HCT116 (cell line): ENCODE data around the gene RBPMS2. TPM values are rescaled to one million over a fixed set of nuclear protein-coding genes. Genes with fewer than 3 reads are reported as not detected.

Experiments used
- ATAC-seq: fragments of 200-7000 bp; cut with Tn5 transposase; 2 replicates; pipeline ENCODE4 v1.9.1; 2020; ENCODE audit warnings: mild to moderate bottlenecking, moderate library complexity
- BruUV-seq: library from RNA; stranded (reverse); fragments of 400-500 nt; replicated peaks from 2 replicates; lab custom pipeline; 2021; lab: Mats Ljungman, UMichigan
- CTCF ChIA-PET: fragments of 300-600 bp; sonication (Branson Sonifier 250); formaldehyde crosslinking; loops from one replicate; lab custom pipeline; 2021; ENCODE audit warnings: antibody characterized with exemption; lab: Charles Lee
- POLR2A ChIA-PET: fragments of 300-600, 350-600 bp; sonication (Branson Sonifier 250); formaldehyde crosslinking; loops from one replicate; lab custom pipeline; 2021; ENCODE audit warnings: antibody characterized with exemption; lab: Charles Lee
- RAD21 ChIA-PET, 2 experiments: fragments of 300-600 bp; sonication (Branson Sonifier 250); formaldehyde crosslinking; loops; one replicate each; lab custom pipeline; 2023; ENCODE audit warnings: low total read pairs in 2 of 2; ENCODE audit not compliant: uncharacterized antibody in 2 of 2, unreplicated experiment in 2 of 2, low non-redundant PET in 1 of 2; lab: Charles Lee
- DNase-seq: peaks from one replicate; pipeline ENCODE4 v3.0.0-alpha.2; 2010; ENCODE audit warnings: low read depth, low spot score
- H2AFZ ChIP-seq: fragments of 200-600 bp; shearing (Covaris generic), sonication (generic); 2 replicates; pipeline ENCODE4 v1.6.1; 2017; ENCODE audit warnings: low read depth, mixed run types, mixed read lengths, antibody characterized with exemption, low read length; ENCODE audit not compliant: poor library complexity, severe bottlenecking
- H3K27ac ChIP-seq: 2 replicates; pipeline ENCODE4 v1.5.1; 2012; ENCODE audit warnings: low read depth, low read length
- H3K27me3 ChIP-seq: fragments of 200-600 bp; sonication (generic); 2 replicates; pipeline ENCODE4 v1.6.1; 2016; ENCODE audit warnings: mixed run types, low read length, mixed read lengths; ENCODE audit not compliant: insufficient read depth
- H3K36me3 ChIP-seq, 2 experiments: fragments of 200-500 bp in 1 of 2; fragments of 200-600 bp in 1 of 2; sonication (Bioruptor generic) in 1 of 2; sonication (generic) in 1 of 2; 2 replicates each; pipeline versions ENCODE4 v1.5.1 to v1.6.1; 2014 to 2016; ENCODE audit warnings: low read length in 2 of 2, inconsistent platforms in 1 of 2, mixed read lengths in 1 of 2, mixed run types in 1 of 2; ENCODE audit not compliant: insufficient read depth in 2 of 2, control insufficient read depth in 1 of 2
- H3K4me1 ChIP-seq, 2 experiments: fragments of 200-600 bp in 1 of 2; sonication (generic) in 1 of 2; 2 replicates each; pipeline versions ENCODE4 v1.5.1 to v1.6.1; 2012 to 2017; ENCODE audit warnings: low read length in 2 of 2, inconsistent platforms in 1 of 2, mild to moderate bottlenecking in 1 of 2, mixed read lengths in 1 of 2, mixed run types in 1 of 2, moderate library complexity in 1 of 2; ENCODE audit not compliant: insufficient read depth in 2 of 2, control insufficient read depth in 1 of 2
- H3K4me2 ChIP-seq: fragments of 200-600 bp; sonication (generic); 2 replicates; pipeline ENCODE4 v1.6.1; 2017; ENCODE audit warnings: mixed run types, low read length, mixed read lengths
- H3K4me3 ChIP-seq, 2 experiments: fragments of 200-600 bp in 1 of 2; sonication (generic) in 1 of 2; replicated peaks in 1 of 2; 2 replicates each; pipeline ENCODE4 v1.5.1; 2011 to 2016; ENCODE audit warnings: low read length in 2 of 2, control low read depth in 1 of 2, low read depth in 1 of 2, mild to moderate bottlenecking in 1 of 2, mixed read lengths in 1 of 2, mixed run types in 1 of 2
- H3K79me2 ChIP-seq: fragments of 200-600 bp; sonication (generic); 2 replicates; pipeline ENCODE4 v1.6.1; 2017; ENCODE audit warnings: mild to moderate bottlenecking, mixed run types, low read length, moderate library complexity, mixed read lengths; ENCODE audit not compliant: insufficient read depth
- H3K9ac ChIP-seq: fragments of 200-600 bp; sonication (generic); 2 replicates; pipeline ENCODE4 v1.6.1; 2016; ENCODE audit warnings: low read length, mixed read lengths
- H3K9me2 ChIP-seq: fragments of 200-600 bp; sonication (generic), shearing (Covaris generic); 2 replicates; pipeline ENCODE4 v1.6.1; 2017; ENCODE audit warnings: mixed run types, mild to moderate bottlenecking, moderate library complexity; ENCODE audit not compliant: insufficient read depth
- H3K9me3 ChIP-seq, 2 experiments: fragments of 200-500 bp in 1 of 2; fragments of 200-600 bp in 1 of 2; sonication (Bioruptor generic) in 1 of 2; sonication (generic) in 1 of 2; 2 replicates each; pipeline ENCODE4 v1.6.1; 2014 to 2017; ENCODE audit warnings: low read length in 2 of 2, mixed read lengths in 2 of 2, inconsistent platforms in 1 of 2, low read depth in 1 of 2, mild to moderate bottlenecking in 1 of 2, mixed run types in 1 of 2, moderate library complexity in 1 of 2; ENCODE audit not compliant: control insufficient read depth in 1 of 2, insufficient read depth in 1 of 2
- H4K20me1 ChIP-seq: fragments of 200-600 bp; sonication (generic), shearing (Covaris generic); 2 replicates; pipeline ENCODE4 v1.6.1; 2017; ENCODE audit warnings: mixed run types, mild to moderate bottlenecking, moderate library complexity; ENCODE audit not compliant: insufficient read depth
- CBX3 ChIP-seq: IDR thresholded peaks from 2 replicates; pipeline ENCODE4 v1.6.1; 2012; ENCODE audit warnings: low read depth
- EGR1 ChIP-seq: IDR thresholded peaks from 2 replicates; pipeline ENCODE4 v1.6.1; 2012; ENCODE audit warnings: low read depth
- ELF1 ChIP-seq: IDR thresholded peaks from 2 replicates; pipeline ENCODE4 v1.6.1; 2012; ENCODE audit warnings: low read depth, borderline replicate concordance
- EZH2 ChIP-seq: fragments of 200-600 bp; sonication (generic); IDR thresholded peaks from 2 replicates; pipeline ENCODE4 v1.6.1; 2017; ENCODE audit warnings: antibody characterized with exemption, mixed run types
- EZH2phosphoT487 ChIP-seq: fragments of 200-600 bp; IDR thresholded peaks from 2 replicates; pipeline ENCODE4 v1.6.1; 2018; ENCODE audit warnings: antibody characterized with exemption, borderline replicate concordance
- JUND ChIP-seq: IDR thresholded peaks from 2 replicates; pipeline ENCODE4 v1.6.1; 2012
- POLR2A ChIP-seq: IDR thresholded peaks from 2 replicates; pipeline ENCODE4 v1.7.0; 2011; ENCODE audit warnings: borderline replicate concordance; ENCODE audit not compliant: insufficient read depth, insufficient read length; ENCODE audit errors: extremely low read depth
- SIN3A ChIP-seq: IDR thresholded peaks from 2 replicates; pipeline ENCODE4 v1.6.1; 2012; ENCODE audit warnings: low read depth
- SP1 ChIP-seq: IDR thresholded peaks from 2 replicates; pipeline ENCODE4 v1.6.1; 2012; ENCODE audit warnings: low read depth
- SRF ChIP-seq: IDR thresholded peaks from 2 replicates; pipeline ENCODE4 v1.6.1; 2012; ENCODE audit warnings: low read depth
- TCF7L2 ChIP-seq: IDR thresholded peaks from 2 replicates; pipeline ENCODE4 v1.7.0; 2011; ENCODE audit warnings: borderline replicate concordance, inconsistent platforms; ENCODE audit not compliant: insufficient read depth, insufficient read length; ENCODE audit errors: extremely low read depth
- YY1 ChIP-seq: IDR thresholded peaks from 2 replicates; pipeline ENCODE4 v1.6.1; 2011; ENCODE audit warnings: low read length, low read depth, moderate library complexity, mild to moderate bottlenecking; ENCODE audit not compliant: insufficient replicate concordance; ENCODE audit errors: extremely low read depth
- ZBTB33 ChIP-seq: IDR thresholded peaks from 2 replicates; pipeline ENCODE4 v1.6.1; 2011; ENCODE audit warnings: mild to moderate bottlenecking, low read length, moderate library complexity; ENCODE audit not compliant: insufficient replicate concordance; ENCODE audit errors: extremely low read depth
- ZNF274 ChIP-seq: fragments of 200-500 bp; sonication (Bioruptor generic); IDR thresholded peaks from 2 replicates; pipeline ENCODE4 v1.6.1; 2014; ENCODE audit warnings: mild to moderate bottlenecking, low read depth, low read length, inconsistent platforms
- intact Hi-C: fragments of 100-400 bp; cut with micrococcal nuclease; formaldehyde crosslinking; loops from 2 replicates; pipeline ENCODE4 v1.10.0; 2022
- total RNA-seq: library from RNA; stranded (reverse); gene quantifications from one replicate; pipeline ENCODE4 v1.2.1, GENCODE V29; 2021; ENCODE audit not compliant: unreplicated experiment
- TF ChIP-seq, protein P1 (sequence below), 3 experiments: fragments of 200-600 bp in 1 of 3; sonication (generic) in 1 of 3; IDR thresholded peaks in 2 of 3; conservative IDR thresholded peaks in 1 of 3; 2 replicates each; pipeline ENCODE4 v1.5.1; 2012 to 2017; ENCODE audit warnings: low read depth in 2 of 3, low read length in 2 of 3, antibody characterized with exemption in 1 of 3, borderline replicate concordance in 1 of 3, control low read depth in 1 of 3, mild to moderate bottlenecking in 1 of 3, mixed read lengths in 1 of 3, mixed run types in 1 of 3, moderate library complexity in 1 of 3; ENCODE audit not compliant: insufficient read depth in 1 of 3
- TF ChIP-seq, protein P2 (sequence below): IDR thresholded peaks from 2 replicates; pipeline ENCODE4 v1.6.1; 2012

Gene RBPMS2
- total RNA-seq, 1 experiment from 2014 or later: 11.6 TPM

- Histone ChIP-seq H4K20me1 (no peaks in the 10 kb centered on the region), H3K4me3 (no peak overlapping the region), H3K4me1 (no peaks in the 10 kb centered on the region), H3K27me3 (no peaks in the 10 kb centered on the region), H3K36me3 (no peaks in the 10 kb centered on the region), H3K9me3 (no peaks in the 10 kb centered on the region), H3K9me2 (no peaks in the 10 kb centered on the region), H3K79me2 (no peaks in the 10 kb centered on the region), H3K9ac (no peak overlapping the region), H2AFZ (no peak overlapping the region), H3K27ac (no peak overlapping the region), H3K4me2 (no peak overlapping the region)
- no TSS peak for BruUV-seq
- DNase-seq (no peak), ATAC-seq (no peak)
- CTCF ChIA-PET: no interaction called here
- POLR2A ChIA-PET: no interaction called here
- intact Hi-C loops: no loop called here
- TF ChIP-seq TCF7L2 (no peak), POLR2A (no peak), CBX3 (no peak), EZH2phosphoT487 (no peak), YY1 (no peak), JUND (no peak), ZNF274 (no peak), ELF1 (no peak), SIN3A (no peak), ZBTB33 (no peak), EZH2 (no peak), SRF (no peak), SP1 (no peak), EGR1 (no peak)
- TF ChIP-seq, protein P1, sequence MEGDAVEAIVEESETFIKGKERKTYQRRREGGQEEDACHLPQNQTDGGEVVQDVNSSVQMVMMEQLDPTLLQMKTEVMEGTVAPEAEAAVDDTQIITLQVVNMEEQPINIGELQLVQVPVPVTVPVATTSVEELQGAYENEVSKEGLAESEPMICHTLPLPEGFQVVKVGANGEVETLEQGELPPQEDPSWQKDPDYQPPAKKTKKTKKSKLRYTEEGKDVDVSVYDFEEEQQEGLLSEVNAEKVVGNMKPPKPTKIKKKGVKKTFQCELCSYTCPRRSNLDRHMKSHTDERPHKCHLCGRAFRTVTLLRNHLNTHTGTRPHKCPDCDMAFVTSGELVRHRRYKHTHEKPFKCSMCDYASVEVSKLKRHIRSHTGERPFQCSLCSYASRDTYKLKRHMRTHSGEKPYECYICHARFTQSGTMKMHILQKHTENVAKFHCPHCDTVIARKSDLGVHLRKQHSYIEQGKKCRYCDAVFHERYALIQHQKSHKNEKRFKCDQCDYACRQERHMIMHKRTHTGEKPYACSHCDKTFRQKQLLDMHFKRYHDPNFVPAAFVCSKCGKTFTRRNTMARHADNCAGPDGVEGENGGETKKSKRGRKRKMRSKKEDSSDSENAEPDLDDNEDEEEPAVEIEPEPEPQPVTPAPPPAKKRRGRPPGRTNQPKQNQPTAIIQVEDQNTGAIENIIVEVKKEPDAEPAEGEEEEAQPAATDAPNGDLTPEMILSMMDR (IDR thresholded peaks at IDR 0.05 in 2 of 3, conservative IDR thresholded peaks at IDR 0.05 in 1 of 3; ENCODE audit: borderline replicate concordance in 1 of 3, insufficient read depth in 1 of 3, low read depth in 2 of 3, low read length in 2 of 3): no peak
- TF ChIP-seq, protein P2, sequence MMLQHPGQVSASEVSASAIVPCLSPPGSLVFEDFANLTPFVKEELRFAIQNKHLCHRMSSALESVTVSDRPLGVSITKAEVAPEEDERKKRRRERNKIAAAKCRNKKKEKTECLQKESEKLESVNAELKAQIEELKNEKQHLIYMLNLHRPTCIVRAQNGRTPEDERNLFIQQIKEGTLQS: no peak
- RAD21 ChIA-PET: no interaction called here
Measured at GRCh38 chr15:64753480-64754185, 21.8 kb downstream of the RBPMS2 start.
